Tibial artery (tissue), 4 donors: ENCODE data around the gene EIF4G2.

Source experiments
- DNase-seq, 2 donors: peaks; one replicate each; pipeline ENCODE4 v3.0.0-alpha.2; 2019
- H3K27ac ChIP-seq, 2 donors: fragments of 200-600 bp; sonication (generic) in 1 of 2; 1 replicate in 1 of 2; 2 replicates in 1 of 2; pipeline ENCODE4 v1.5.1; 2018 to 2019; ENCODE audit warnings: mild to moderate bottlenecking in 1 of 2
- H3K27me3 ChIP-seq, 2 donors: fragments of 200-600 bp; sonication (generic) in 1 of 2; one replicate each; pipeline versions ENCODE4 v1.5.1 to v1.6.0; 2016 to 2019
- H3K36me3 ChIP-seq, 3 donors: fragments of 200-600 bp; sonication (generic) in 2 of 3; one replicate each; pipeline ENCODE4 v1.5.1; 2016 to 2019; ENCODE audit warnings: mild to moderate bottlenecking in 2 of 3
- H3K4me1 ChIP-seq, 4 donors: fragments of 200-600 bp; sonication (generic) in 2 of 4; 1 replicate in 3 of 4; 2 replicates in 1 of 4; pipeline ENCODE4 v1.5.1; 2016 to 2019
- H3K4me3 ChIP-seq, 2 donors: fragments of 200-600 bp; sonication (generic) in 1 of 2; 1 replicate in 1 of 2; 2 replicates in 1 of 2; pipeline ENCODE4 v1.5.1; 2018 to 2019; ENCODE audit warnings: mild to moderate bottlenecking in 2 of 2
- H3K9me3 ChIP-seq, 3 donors: fragments of 200-600 bp; sonication (generic) in 1 of 3; one replicate each; pipeline ENCODE4 v1.5.1; 2016 to 2019
- intact Hi-C: fragments of 100-400 bp; cut with DNase I; formaldehyde crosslinking; loops from one replicate; pipeline ENCODE4 v1.15.0; 2023; ENCODE audit warnings: low total_unique reads
- TF ChIP-seq, protein P1 (sequence below), 2 experiments: fragments of 200-600 bp in 1 of 2; fragments of 450-650 bp in 1 of 2; IDR thresholded peaks; one replicate each; pipeline ENCODE4 v1.5.1; 2017 to 2019; ENCODE audit warnings: antibody characterized with exemption in 2 of 2, mild to moderate bottlenecking in 1 of 2, moderate library complexity in 1 of 2

EIF4G2 gene

DNA sequence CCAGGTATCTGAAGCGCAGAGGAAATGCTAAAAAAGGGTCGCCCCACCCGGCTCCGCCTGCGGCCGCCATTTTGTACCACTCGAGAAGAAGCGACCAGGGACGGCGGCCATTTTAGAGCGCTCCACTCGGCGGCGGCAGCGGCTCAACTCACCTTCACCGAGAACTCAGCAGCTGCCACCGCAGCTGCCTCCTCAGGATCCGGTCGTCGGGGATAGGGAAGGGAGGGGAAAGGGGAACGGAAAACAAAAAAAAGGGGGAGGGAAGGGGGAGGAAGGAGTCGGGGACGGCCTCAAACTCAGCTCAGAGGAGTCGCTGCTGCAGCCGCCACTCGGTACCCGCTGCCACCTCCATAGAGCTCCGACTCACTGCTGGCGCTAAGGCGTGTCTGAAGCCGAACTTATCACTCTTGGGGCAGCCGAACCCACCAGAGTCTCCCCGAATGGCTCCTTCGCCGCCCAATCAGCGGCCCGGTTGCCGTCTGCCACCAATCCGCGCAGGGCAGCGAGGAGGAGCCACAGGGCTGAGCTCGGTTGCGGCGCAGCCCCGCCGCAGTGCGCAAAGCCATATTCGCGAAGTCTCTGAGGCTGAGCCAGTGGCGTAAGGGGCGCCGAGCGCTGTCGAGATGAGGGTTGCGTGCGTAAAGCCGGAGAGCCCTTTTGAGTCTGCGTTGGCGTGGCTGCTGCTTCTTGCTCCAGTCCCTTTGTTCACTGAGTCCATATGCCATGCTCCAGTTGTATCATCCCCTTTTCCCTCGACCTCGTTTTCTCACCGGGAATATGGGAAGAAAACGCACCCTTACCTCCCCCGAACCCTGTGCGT is at the start of gene EIF4G2:
EIF4G2 (minus strand) TSS at position 374 of the 820 bp plus-strand sequence.
- H3K4me3 ChIP-seq = peak within 1 kb of the TSS; percentile 93 to 98
- DNase-seq = peak; percentile 98 to 99
- TF ChIP-seq, protein P1, sequence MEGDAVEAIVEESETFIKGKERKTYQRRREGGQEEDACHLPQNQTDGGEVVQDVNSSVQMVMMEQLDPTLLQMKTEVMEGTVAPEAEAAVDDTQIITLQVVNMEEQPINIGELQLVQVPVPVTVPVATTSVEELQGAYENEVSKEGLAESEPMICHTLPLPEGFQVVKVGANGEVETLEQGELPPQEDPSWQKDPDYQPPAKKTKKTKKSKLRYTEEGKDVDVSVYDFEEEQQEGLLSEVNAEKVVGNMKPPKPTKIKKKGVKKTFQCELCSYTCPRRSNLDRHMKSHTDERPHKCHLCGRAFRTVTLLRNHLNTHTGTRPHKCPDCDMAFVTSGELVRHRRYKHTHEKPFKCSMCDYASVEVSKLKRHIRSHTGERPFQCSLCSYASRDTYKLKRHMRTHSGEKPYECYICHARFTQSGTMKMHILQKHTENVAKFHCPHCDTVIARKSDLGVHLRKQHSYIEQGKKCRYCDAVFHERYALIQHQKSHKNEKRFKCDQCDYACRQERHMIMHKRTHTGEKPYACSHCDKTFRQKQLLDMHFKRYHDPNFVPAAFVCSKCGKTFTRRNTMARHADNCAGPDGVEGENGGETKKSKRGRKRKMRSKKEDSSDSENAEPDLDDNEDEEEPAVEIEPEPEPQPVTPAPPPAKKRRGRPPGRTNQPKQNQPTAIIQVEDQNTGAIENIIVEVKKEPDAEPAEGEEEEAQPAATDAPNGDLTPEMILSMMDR (IDR thresholded peaks at IDR 0.05) = peak in 1 of 2 experiments; percentile 25

DNA sequence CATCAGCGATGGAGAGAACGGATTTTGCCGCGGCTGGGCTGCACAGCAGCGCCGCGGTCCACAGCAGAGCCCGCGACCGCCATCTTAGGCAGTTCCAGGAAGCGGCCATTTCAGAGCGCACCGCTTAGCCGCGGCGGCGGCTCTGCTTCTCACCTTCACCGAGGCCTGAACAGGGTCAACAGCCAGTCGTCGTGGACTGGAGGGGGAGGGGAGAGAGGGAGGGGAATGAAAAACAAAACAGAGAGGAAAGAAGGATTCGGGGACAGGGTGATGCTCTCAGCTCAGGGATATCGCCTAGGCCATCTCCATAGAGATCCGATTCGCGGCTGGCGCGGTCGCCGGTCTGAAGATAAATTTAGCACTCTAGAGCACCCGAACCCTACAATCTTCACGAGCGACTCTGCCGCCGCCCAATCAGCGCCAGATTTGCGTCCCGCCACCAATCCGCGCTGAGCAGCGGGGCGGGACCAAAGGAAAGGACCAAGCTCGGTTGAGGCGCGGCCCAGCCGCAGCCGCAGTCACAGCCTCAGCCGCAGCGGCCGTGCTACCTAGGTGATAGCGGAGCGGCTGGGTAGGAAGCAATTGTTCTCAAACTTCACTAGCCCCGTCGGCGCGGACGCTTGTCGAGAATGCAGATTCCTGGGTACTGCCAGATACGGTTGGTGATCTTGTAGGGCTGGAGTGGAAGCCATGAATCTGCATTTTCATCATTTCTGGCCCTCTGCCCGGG is 49.1 kb upstream of the EIF4G2 start, which contains the start of gene ZBED5:
ZBED5 (minus strand) TSS at position 345 of the 730 bp plus-strand sequence. CDS start 3,108 bp downstream, outside the sequence.
- no peaks in the 10 kb centered on the region for H3K27me3 ChIP-seq
- peak; percentile 98 to 99 for DNase-seq
- H3K36me3 ChIP-seq = peaks cover 25 to 29% (median 27%) of the 10 kb centered on the region in 3 donors
- intact Hi-C loops = loop anchor here (5.0 kb wide), 2 partner anchors 51 to 74 kb away; partner anchors contain the start of gene EIF4G2
- H3K27ac ChIP-seq = peak within 1 kb of the TSS; percentile 91 to 94
- peak within 1 kb of the TSS; percentile 63 to 64 for H3K4me3 ChIP-seq
- TF ChIP-seq, protein P1 (IDR thresholded peaks at IDR 0.05) = peak; percentile 8 to 24
- H3K9me3 ChIP-seq = no peaks in the 10 kb centered on the region
- H3K4me1 ChIP-seq = peaks cover 0 to 60% (median 31%) of the 10 kb centered on the region in 4 donors

More for the DNA sequence above, at the start of gene EIF4G2:
- Histone ChIP-seq H3K36me3 (peaks cover 32 to 34% (median 33%) of the 10 kb centered on the region in 3 donors), H3K4me1 (peaks cover 0 to 43% (median 29%) of the 10 kb centered on the region in 4 donors), H3K9me3 (no peaks in the 10 kb centered on the region), H3K27me3 (no peaks in the 10 kb centered on the region), H3K27ac (peak within 1 kb of the TSS; percentile 100)
- intact Hi-C loops = loop anchor here (2.0 to 5.0 kb wide), 2 partner anchors 49 to 122 kb away; partner anchors contain the start of gene ZBED5

DNA sequence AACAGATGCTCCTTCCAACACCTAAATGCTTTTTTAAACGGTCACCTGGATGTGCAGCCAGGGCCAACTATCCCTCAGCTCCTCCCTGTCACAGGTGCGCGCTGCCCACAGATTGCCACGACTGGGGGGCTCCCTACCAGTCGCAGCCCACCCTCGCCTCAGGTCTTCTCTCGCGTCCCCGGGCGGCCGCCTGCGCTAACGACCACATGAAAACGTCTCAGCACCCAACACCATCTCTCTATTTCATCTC is 48.7 kb upstream of the EIF4G2 start:
- H3K27ac ChIP-seq = peak overlapping the region; percentile 91 to 94
- intact Hi-C loops = loop anchor here (5.0 kb wide), 2 partner anchors 50 to 75 kb away; partner anchors contain the start of gene EIF4G2
- DNase-seq = no peak
- H3K9me3 ChIP-seq = no peaks in the 10 kb centered on the region
- H3K4me1 ChIP-seq = peaks cover 0 to 55% (median 27%) of the 10 kb centered on the region in 4 donors
- no peaks in the 10 kb centered on the region for H3K27me3 ChIP-seq
- peak overlapping the region; percentile 63 to 64 for H3K4me3 ChIP-seq
- TF ChIP-seq, protein P1 (IDR thresholded peaks at IDR 0.05) = no peak
- H3K36me3 ChIP-seq = peaks cover 29 to 34% (median 30%) of the 10 kb centered on the region in 3 donors

DNA sequence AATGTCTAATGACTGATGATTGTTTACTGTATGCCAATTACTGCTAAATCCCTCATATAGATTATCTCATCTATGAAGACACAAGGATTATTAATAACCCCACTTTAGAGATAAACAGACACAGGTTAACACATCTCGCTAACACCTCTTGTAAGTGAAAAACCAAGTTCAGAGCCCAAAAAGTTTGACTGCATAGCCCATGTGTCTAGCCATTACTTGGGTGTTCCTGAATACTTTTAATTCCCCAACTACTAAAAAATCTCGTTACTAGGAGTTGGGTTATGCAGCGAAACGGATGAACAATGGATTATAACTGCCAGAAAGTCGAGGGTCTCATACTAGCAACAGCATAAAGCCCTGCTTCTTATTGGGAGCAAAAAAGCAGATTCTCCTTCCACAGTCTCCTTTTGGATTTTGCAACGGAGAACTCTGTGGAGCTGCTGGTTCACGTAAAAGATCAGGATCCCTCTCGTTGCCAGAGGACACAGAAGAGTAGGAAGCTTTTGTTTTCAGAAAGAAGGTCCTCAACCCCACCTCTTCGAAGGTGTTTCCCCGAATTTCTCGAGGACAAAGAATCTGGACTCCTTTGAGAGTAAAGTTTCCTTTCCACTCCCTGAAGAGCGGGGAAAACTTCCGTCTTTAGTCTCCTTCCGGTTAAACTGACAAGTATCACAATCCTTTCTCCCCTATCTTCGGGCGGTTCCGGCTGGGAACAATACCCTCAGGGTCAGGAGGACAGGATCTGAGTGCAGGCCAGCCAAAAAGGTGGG is 48.1 kb upstream of the EIF4G2 start:
- Histone ChIP-seq H3K27me3 (no peaks in the 10 kb centered on the region), H3K4me1 (peaks cover 0 to 50% (median 22%) of the 10 kb centered on the region in 4 donors), H3K4me3 (peak overlapping the region; percentile 63 to 64), H3K36me3 (peaks cover 34 to 39% (median 36%) of the 10 kb centered on the region in 3 donors), H3K27ac (peak overlapping the region; percentile 91 to 94), H3K9me3 (no peaks in the 10 kb centered on the region)
- DNase-seq = peak; percentile 47 to 66
- intact Hi-C loops = loop anchor here (5.0 kb wide), 2 partner anchors 50 to 75 kb away; partner anchors contain the start of gene EIF4G2
- TF ChIP-seq, protein P1 (IDR thresholded peaks at IDR 0.05) = no peak

DNA sequence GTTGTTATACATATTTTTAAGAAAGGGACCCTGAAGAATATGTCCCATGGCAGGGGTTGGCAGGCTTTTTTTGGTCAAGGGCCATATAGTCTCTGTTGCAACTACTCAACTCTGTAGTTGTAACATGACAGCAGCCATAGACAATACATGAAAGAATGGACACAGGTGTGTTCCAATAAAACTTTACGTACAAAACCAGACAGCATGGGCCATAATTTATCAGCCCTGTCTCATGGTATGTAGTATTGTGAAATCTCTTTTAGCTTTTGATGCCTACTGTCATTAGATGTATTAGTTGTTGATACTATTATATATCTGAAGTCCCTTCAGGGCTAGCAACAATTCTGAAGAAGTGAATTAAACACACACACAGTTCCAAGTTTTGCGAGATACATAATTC is 46.6 kb upstream of the EIF4G2 start:
- TF ChIP-seq, protein P1 (IDR thresholded peaks at IDR 0.05) = no peak
- Histone ChIP-seq H3K27me3 (no peaks in the 10 kb centered on the region), H3K9me3 (no peaks in the 10 kb centered on the region), H3K4me1 (peaks cover 0 to 36% (median 19%) of the 10 kb centered on the region in 4 donors), H3K4me3 (no peak overlapping the region), H3K36me3 (peaks cover 36 to 49% (median 36%) of the 10 kb centered on the region in 3 donors), H3K27ac (no peak overlapping the region)
- intact Hi-C loops = loop anchor here (5.0 kb wide), 2 partner anchors 48 to 77 kb away; partner anchors contain the start of gene EIF4G2
- no peak for DNase-seq
